HFFc6 (cell line): ENCODE results near the gene TGFB2. TPM values are rescaled to one million over a fixed set of nuclear protein-coding genes. Genes with fewer than 3 reads are reported as not detected.
A peak's percentile ranks its signal among the peaks of the same experiment; 100 is the strongest.

Source experiments
- DNase-seq: peaks from one replicate; pipeline ENCODE4 v3.0.0-alpha.2; 2018
- H3K27ac Mint-ChIP-seq: 2 replicates; pipeline ENCODE4 v1.8.0; 2020; ENCODE audit warnings: mild to moderate bottlenecking, mixed read lengths
- H3K27me3 Mint-ChIP-seq: 2 replicates; pipeline ENCODE4 v1.8.0; 2021; ENCODE audit warnings: mild to moderate bottlenecking, moderate library complexity, mixed read lengths; ENCODE audit not compliant: insufficient read depth
- H3K36me3 Mint-ChIP-seq: 2 replicates; pipeline ENCODE4 v1.8.0; 2021; ENCODE audit warnings: low read depth, mixed read lengths
- H3K4me1 Mint-ChIP-seq: 2 replicates; pipeline ENCODE4 v1.8.0; 2020; ENCODE audit warnings: low read depth, mixed read lengths
- H3K4me3 Mint-ChIP-seq: 2 replicates; pipeline ENCODE4 v1.8.0; 2020; ENCODE audit warnings: mild to moderate bottlenecking, moderate library complexity, mixed read lengths
- H3K9me3 Mint-ChIP-seq: 2 replicates; pipeline ENCODE4 v1.8.0; 2020; ENCODE audit warnings: mild to moderate bottlenecking, mixed read lengths
- CTCF ChIP-seq: fragments of 200-600 bp; sonication (generic); IDR thresholded peaks from 2 replicates; pipeline ENCODE4 v1.5.0; 2021; ENCODE audit warnings: antibody characterized with exemption, mild to moderate bottlenecking
- total RNA-seq, 6 experiments: library from RNA; stranded (reverse); fragmentation: NEBNext Ultra II Directional; extraction: Animal tissue kit (Norgen Biotek cat#: 25700); gene quantifications; 2 replicates in 1 of 6; 3 replicates in 5 of 6; pipeline ENCODE4 v1.2.3, GENCODE V29; 2021

The TGFB2 gene
- total RNA-seq, 6 experiments from 2014 or later, result 2.0 to 11.8 (median 2.5) TPM

- Mint-ChIP-seq H3K27me3 (no peaks in the 10 kb centered on the region; the same call in 1 of the 2 replicates), H3K27ac (peak overlapping the region; percentile 93), H3K4me3 (peak overlapping the region; percentile 47), H3K9me3 (no peaks in the 10 kb centered on the region), H3K36me3 (peaks cover 5% of the 10 kb centered on the region; the same call in 1 of the 2 replicates), H3K4me1 (peaks cover 71% of the 10 kb centered on the region)
- DNase-seq, result peak; percentile 89
- no peak for TF ChIP-seq CTCF
Observed at GRCh38 chr1:218480588-218481099, 135.5 kb downstream of the TGFB2 start.

- Mint-ChIP-seq H3K27me3 (no peaks in the 10 kb centered on the region; the same call in 1 of the 2 replicates), H3K9me3 (no peaks in the 10 kb centered on the region), H3K36me3 (peaks cover 5% of the 10 kb centered on the region; the same call in 1 of the 2 replicates), H3K27ac (peak overlapping the region; percentile 93), H3K4me3 (peak overlapping the region; percentile 29), H3K4me1 (peaks cover 67% of the 10 kb centered on the region)
- DNase-seq, result peak; percentile 65
- TF ChIP-seq CTCF, result no peak
Observed at GRCh38 chr1:218481116-218481775, 136.1 kb downstream of the TGFB2 start.

- no peaks in the 10 kb centered on the region for H3K9me3 Mint-ChIP-seq
- TF ChIP-seq CTCF, result no peak
- no peaks in the 10 kb centered on the region for H3K36me3 Mint-ChIP-seq
- no peak for DNase-seq
- H3K4me1 Mint-ChIP-seq, result peaks cover 62% of the 10 kb centered on the region
- no peaks in the 10 kb centered on the region; the same call in 1 of the 2 replicates for H3K27me3 Mint-ChIP-seq
- no peak overlapping the region for H3K4me3 Mint-ChIP-seq
- no peak overlapping the region for H3K27ac Mint-ChIP-seq
Observed at GRCh38 chr1:218482683-218483082, 137.5 kb downstream of the TGFB2 start.

- no peak for TF ChIP-seq CTCF
- Mint-ChIP-seq H3K4me3 (no peak overlapping the region), H3K4me1 (peaks cover 62% of the 10 kb centered on the region), H3K27me3 (no peaks in the 10 kb centered on the region; the same call in 1 of the 2 replicates), H3K9me3 (no peaks in the 10 kb centered on the region), H3K27ac (no peak overlapping the region), H3K36me3 (no peaks in the 10 kb centered on the region)
- no peak for DNase-seq
Observed at GRCh38 chr1:218485241-218485928, 140.2 kb downstream of the TGFB2 start.

- Mint-ChIP-seq H3K36me3 (peaks cover 4% of the 10 kb centered on the region), H3K4me3 (no peak overlapping the region; the same call in 1 of the 2 replicates), H3K4me1 (peaks cover 63% of the 10 kb centered on the region), H3K27me3 (no peaks in the 10 kb centered on the region; the same call in 1 of the 2 replicates), H3K27ac (peak overlapping the region; percentile 80), H3K9me3 (no peaks in the 10 kb centered on the region)
- DNase-seq, result no peak
- no peak for TF ChIP-seq CTCF
Observed at GRCh38 chr1:218488531-218488930, 143.4 kb downstream of the TGFB2 start.
